Epidermal melanocyte (primary cell): Measurements from ENCODE around the gene SAMM50.

Source experiments
- DNase-seq: peaks from one replicate; pipeline ENCODE4 v3.0.0; 2011; ENCODE audit warnings: low spot score; ENCODE audit not compliant: insufficient read length

Gene SAMM50

GRCh38 chr22:44028091-44028490 lies 72.8 kb downstream of the SAMM50 start:
- no peak for DNase-seq

GRCh38 chr22:44029069-44029468 lies 73.8 kb downstream of the SAMM50 start:
- no peak for DNase-seq

- no peak for DNase-seq
These were observed 74.9 kb downstream of the SAMM50 start for GRCh38 chr22:44030051-44030701.

GRCh38 chr22:44030702-44031082 lies 75.5 kb downstream of the SAMM50 start:
- no peak for DNase-seq

DNA sequence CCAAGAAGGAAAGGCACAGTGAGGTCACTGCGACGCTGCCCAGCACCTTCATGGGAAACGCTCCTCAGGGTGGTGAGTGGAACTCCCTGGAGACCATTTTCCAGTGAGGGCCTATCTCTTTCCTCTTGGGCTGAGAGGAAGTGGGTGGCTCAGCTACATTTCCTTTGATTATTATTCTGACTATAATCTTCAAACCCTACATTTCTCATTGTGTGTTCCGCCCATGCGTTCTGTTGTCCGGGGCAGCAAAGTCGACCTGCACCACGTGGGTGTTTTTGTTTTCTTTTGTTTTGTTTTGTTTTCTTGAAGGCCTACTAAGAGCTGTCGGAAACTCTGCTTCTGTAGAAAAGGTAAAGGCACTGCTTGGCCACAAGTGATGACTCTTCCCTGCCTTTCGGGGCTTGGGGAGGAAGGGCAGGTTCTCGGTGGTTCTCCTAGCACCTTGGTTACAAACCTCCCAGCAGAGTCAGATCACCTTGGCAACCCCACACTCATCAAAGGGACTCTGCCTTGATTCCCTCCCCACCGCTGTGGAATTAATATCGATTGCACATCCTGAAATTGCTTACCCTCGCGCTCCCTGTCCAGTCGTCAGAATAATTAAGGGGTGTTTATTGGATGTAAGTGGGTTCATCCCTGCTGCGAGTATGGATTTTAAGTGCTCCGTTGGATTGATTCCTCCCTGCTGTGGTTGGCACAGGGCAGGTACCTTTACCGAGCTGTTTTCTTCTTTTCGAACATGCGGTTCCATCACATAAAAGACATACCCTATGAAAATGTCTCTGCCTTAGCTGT lies 76.1 kb downstream of the SAMM50 start:
- DNase-seq: no peak

- DNase-seq: no peak
These were observed 77.0 kb downstream of the SAMM50 start for GRCh38 chr22:44032126-44032730.

DNA sequence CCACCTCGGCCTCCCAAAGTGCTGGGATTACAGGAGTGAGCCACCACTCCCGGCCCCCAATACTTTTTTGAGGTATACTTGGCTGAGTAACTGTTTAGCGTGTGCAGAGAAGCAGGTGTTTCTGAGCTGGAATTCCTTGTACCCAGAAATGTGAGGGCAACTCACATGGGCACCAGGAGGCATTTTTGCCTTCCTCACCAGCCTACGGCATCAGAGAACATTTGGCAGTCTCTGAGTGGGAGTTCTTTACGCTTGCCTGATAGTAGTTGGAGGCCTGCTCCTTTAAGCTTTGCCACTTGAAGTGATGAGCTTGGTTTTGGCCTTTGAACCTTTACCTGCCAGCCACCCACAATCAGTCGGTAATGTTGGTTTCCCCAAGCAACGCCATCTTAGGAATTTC lies 78.0 kb downstream of the SAMM50 start:
- no peak for DNase-seq

GRCh38 chr22:44033694-44034093 lies 78.5 kb downstream of the SAMM50 start:
- no peak for DNase-seq

- DNase-seq: peak; percentile 41
These were observed 82.5 kb downstream of the SAMM50 start for GRCh38 chr22:44037519-44038375.

DNA sequence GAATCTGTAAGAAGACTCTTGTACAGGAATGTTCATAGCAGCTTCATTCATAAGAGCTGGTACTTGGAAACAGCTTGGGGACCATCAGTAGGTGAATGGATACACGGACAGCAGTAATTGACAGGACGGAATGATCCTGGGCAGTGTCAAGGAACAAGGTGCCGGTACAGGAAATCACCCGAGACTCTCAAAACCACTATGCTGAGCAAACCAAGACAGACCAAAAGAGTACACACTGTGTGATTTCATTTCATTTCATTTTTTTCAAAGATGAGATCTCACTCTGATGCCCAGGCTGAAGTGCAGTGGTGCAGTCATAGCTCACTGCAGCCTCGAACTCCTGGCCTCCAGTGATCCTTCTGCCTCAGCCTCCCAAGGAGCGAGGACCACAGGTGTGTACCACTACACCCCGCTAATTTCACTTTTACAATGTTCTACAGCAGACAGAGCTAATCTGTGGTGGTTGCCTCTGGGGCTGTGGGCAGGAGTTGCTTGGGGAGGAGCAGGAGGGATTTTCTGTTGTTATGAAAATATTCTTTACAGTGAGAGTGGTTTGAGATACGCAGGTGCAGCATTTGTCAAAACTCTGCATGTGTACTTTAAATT lies 84.4 kb downstream of the SAMM50 start:
- DNase-seq: no peak

GRCh38 chr22:44042249-44043218 lies 87.3 kb downstream of the SAMM50 start:
- DNase-seq: no peak

DNA sequence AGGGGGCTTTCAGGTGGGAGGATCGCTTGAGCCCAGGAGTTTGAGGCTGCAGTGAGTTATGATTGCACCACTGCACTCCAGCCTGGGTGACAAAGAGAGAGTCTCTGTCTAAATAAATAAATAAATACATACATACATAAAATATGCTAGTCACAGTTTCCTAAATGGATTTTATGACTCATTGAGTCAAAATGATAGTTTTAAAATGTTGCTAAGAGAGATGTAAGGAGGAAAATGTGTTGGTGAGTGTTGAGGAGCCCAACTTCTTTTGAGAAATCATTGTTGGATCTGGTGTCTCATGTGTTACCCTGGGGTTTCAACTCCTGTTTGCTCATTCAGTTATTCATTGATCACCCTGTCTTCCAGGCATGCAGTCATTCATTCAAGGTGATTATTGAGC lies 89.9 kb downstream of the SAMM50 start:
- DNase-seq: no peak
